SU-DHL-6 (cell line): ENCODE results near the gene FURIN.

Source experiments
- EZH2phosphoT487 ChIP-seq: fragments of 200-600 bp; sonication (generic), shearing (Covaris generic); conservative IDR thresholded peaks from 2 replicates; pipeline ENCODE4 v1.6.1; 2018; ENCODE audit warnings: mild to moderate bottlenecking, antibody characterized with exemption, low read length, moderate library complexity, mixed read lengths
- TF ChIP-seq, protein P1 (sequence below): fragments of 200-600 bp; sonication (generic); IDR thresholded peaks from one replicate; pipeline ENCODE4 v1.5.1; 2017; ENCODE audit warnings: antibody characterized with exemption, mild to moderate bottlenecking, low read length, moderate library complexity; ENCODE audit not compliant: insufficient read depth, poor library complexity, severe bottlenecking

DNA sequence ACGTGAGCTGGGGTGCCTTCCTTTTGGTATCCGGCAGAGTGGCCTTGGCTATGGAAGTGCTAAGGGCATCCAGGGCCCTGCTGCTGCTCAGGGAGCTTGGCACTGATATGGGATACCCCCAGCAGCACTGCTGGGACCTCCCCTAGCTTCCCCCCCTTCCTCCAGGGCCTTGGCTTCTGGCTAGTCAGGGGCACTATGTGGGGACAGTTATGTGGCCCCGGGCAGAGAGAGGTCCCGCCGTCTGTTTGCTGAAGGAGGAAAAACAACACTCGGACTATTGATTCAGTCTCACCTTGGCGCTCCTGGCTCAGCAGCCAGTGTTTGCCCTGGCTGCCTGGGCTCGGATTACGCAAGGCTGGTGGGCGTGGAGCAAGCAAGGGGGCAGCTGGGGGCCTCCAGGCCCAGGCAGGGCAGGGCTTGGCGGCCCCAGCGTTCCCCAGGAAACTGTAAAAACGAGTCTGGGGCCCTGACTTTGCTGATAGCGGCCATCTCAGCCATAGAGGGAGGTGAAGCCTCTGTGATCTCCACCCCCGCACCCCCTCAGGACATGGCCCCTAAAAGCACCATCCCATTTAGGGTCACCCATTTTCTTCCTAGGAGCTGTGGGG, 5.7 kb downstream of the FURIN start:
- TF ChIP-seq EZH2phosphoT487: no peak
- TF ChIP-seq, protein P1, sequence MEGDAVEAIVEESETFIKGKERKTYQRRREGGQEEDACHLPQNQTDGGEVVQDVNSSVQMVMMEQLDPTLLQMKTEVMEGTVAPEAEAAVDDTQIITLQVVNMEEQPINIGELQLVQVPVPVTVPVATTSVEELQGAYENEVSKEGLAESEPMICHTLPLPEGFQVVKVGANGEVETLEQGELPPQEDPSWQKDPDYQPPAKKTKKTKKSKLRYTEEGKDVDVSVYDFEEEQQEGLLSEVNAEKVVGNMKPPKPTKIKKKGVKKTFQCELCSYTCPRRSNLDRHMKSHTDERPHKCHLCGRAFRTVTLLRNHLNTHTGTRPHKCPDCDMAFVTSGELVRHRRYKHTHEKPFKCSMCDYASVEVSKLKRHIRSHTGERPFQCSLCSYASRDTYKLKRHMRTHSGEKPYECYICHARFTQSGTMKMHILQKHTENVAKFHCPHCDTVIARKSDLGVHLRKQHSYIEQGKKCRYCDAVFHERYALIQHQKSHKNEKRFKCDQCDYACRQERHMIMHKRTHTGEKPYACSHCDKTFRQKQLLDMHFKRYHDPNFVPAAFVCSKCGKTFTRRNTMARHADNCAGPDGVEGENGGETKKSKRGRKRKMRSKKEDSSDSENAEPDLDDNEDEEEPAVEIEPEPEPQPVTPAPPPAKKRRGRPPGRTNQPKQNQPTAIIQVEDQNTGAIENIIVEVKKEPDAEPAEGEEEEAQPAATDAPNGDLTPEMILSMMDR: no peak
